COLO668 (cell line): ENCODE measurements around the gene KCNG1.

ENCODE experiments used
- DNase-seq: peaks from one replicate; lab custom pipeline; 2025; ENCODE audit not compliant: unreplicated experiment; lab: John Stamatoyannopoulos, UW

KCNG1 gene

GRCh38 chr20:50957276-50957675, 65.6 kb downstream of the KCNG1 start:
- no peak for DNase-seq

DNA sequence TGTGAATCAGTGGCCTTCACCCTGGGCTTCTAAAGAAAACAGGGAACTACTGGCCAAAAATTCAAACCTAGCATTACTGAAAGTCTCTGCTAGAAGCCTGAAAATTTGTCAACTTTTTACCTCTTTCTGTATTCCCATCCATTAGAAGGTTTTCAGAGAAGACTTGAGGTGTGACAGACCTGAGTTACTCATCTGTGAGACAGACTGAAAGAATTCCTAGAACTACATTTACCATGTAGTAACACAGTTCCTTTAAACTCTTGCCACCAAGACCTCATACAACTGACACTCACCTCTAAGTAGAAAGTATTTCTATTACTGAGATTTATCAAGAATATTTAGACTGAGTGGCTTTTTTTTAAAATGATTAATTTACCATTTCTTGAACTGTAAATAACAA, 69.1 kb downstream of the KCNG1 start:
- DNase-seq, result no peak
